ENCODE results near the gene NOG.

NOG gene

GRCh38 chr17:56593646-56594319 is at the start of gene NOG:
Gene NOG (plus strand): TSS chr17:56593699. CDS start chr17:56594224, 525 bp downstream.
- no peak for DNase-seq

GRCh38 chr17:56545106-56545505 is 48.4 kb upstream of the NOG start:
- no peak for DNase-seq

- DNase-seq = no peak
Measured at GRCh38 chr17:56545930-56546329, 47.6 kb upstream of the NOG start.

GRCh38 chr17:56548661-56549060 is 44.8 kb upstream of the NOG start:
- no peak for DNase-seq

- no peak for DNase-seq
Measured at GRCh38 chr17:56549501-56549900, 44.0 kb upstream of the NOG start.

- no peak for DNase-seq
Measured at GRCh38 chr17:56557682-56558081, 35.8 kb upstream of the NOG start.

GRCh38 chr17:56558088-56558487 is 35.4 kb upstream of the NOG start:
- no peak for DNase-seq

- no peak for DNase-seq
Measured at GRCh38 chr17:56570199-56570598, 23.3 kb upstream of the NOG start.

- DNase-seq = no peak
Measured at GRCh38 chr17:56571456-56571855, 22.0 kb upstream of the NOG start.

GRCh38 chr17:56577190-56577842 is 16.2 kb upstream of the NOG start:
- DNase-seq = no peak

- no peak for DNase-seq
Measured at GRCh38 chr17:56577843-56578204, 15.7 kb upstream of the NOG start.

- DNase-seq = no peak
Measured at GRCh38 chr17:56581635-56582627, 11.6 kb upstream of the NOG start.

- no peak for DNase-seq
Measured at GRCh38 chr17:56583772-56584171, 9.7 kb upstream of the NOG start.

GRCh38 chr17:56587298-56587697 is 6.2 kb upstream of the NOG start:
- DNase-seq = no peak

- no peak for DNase-seq
Measured at GRCh38 chr17:56592487-56593085, 913 bp upstream of the NOG start.

GRCh38 chr17:56593086-56593645 is 333 bp upstream of the NOG start:
- no peak for DNase-seq

GRCh38 chr17:56594320-56595107 is 1.0 kb downstream of the NOG start:
- no peak for DNase-seq

- no peak for DNase-seq
Measured at GRCh38 chr17:56595108-56595418, 1.6 kb downstream of the NOG start.

GRCh38 chr17:56595831-56596690 is 2.6 kb downstream of the NOG start:
- no peak for DNase-seq

- DNase-seq = no peak
Measured at GRCh38 chr17:56596691-56597494, 3.4 kb downstream of the NOG start.

All from SHP77 treated with DMSO at 0.1 percent for 48 hours (cell line).